Large intestine (tissue), 3 donors: ENCODE measurements around the gene COLQ. TPM values are rescaled to one million over a fixed set of nuclear protein-coding genes. Genes with fewer than 3 reads are reported as not detected.
A peak's percentile ranks its signal among the peaks of the same experiment; 100 is the strongest.
"Not testable (repeated sequence)": the region's sequence is repeated elsewhere in the genome, so short reads cannot be mapped to it uniquely, and the experiment has no call there.

Experiments used
- DNase-seq, 2 donors: peaks; one replicate each; pipeline versions ENCODE4 v3.0.0 to v3.0.0-alpha.2; 2013
- H3K27ac ChIP-seq: one replicate; pipeline ENCODE4 v1.5.1; 2013; ENCODE audit warnings: low read length
- H3K27me3 ChIP-seq: 2 replicates; pipeline ENCODE4 v1.6.1; 2013; ENCODE audit warnings: low read length; ENCODE audit not compliant: control insufficient read depth, insufficient read depth
- H3K36me3 ChIP-seq: 2 replicates; pipeline ENCODE4 v1.6.1; 2013; ENCODE audit warnings: low read length; ENCODE audit not compliant: control insufficient read depth, insufficient read depth
- H3K4me1 ChIP-seq: one replicate; pipeline ENCODE4 v1.6.1; 2013; ENCODE audit warnings: low read length; ENCODE audit not compliant: control insufficient read depth, insufficient read depth
- H3K4me3 ChIP-seq: one replicate; pipeline ENCODE4 v1.5.1; 2013; ENCODE audit warnings: low read length
- H3K9me3 ChIP-seq: one replicate; pipeline ENCODE4 v1.6.1; 2013; ENCODE audit warnings: mild to moderate bottlenecking, low read depth, low read length, moderate library complexity; ENCODE audit not compliant: control insufficient read depth
- WGBS: methylation state at CpG from one replicate; pipeline ENCODE4 v1.1.5; 2013; ENCODE audit warnings: low lambda C conversion rate; ENCODE audit not compliant: insufficient coverage; 5-methylcytosine and 5-hydroxymethylcytosine counted together
- polyA plus RNA-seq: library from polyadenylated mRNA; unstranded; fragments of 120-200 nt; gene quantifications from one replicate; pipeline ENCODE4 v1.2.1, GENCODE V29; 2013

Gene COLQ
- polyA plus RNA-seq, 1 donor = 4.7 TPM

GRCh38 chr3:15429080-15429479 lies 92.4 kb downstream of the COLQ start:
- Histone ChIP-seq H3K27ac (no peak overlapping the region), H3K4me1 (no peaks in the 10 kb centered on the region), H3K4me3 (no peak overlapping the region), H3K36me3 (peaks cover 37% of the 10 kb centered on the region), H3K9me3 (no peaks in the 10 kb centered on the region), H3K27me3 (no peaks in the 10 kb centered on the region)
- no peak for DNase-seq
- WGBS = 100% methylated on average over 1 of the region's 6 CpGs

DNA sequence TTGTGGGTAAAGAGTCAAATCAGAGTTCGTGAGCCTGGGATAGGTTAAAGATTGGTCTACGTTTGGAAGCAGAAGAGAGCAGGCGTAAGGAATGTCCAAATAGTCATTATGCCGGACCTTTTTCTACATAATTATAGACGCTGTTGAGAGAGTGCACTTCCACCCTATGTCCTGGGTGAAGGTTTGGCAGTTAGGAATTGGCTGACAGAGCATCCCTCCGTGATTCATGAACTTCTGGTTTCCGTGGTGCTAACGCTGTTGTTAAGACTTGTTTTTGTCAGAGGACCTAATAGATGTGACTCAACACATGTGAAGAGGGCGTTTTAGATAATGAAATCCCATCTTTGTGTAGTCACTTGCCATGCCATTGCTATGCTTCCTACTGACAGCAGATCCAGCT lies 93.0 kb downstream of the COLQ start:
- H3K36me3 ChIP-seq = peaks cover 39% of the 10 kb centered on the region
- H3K9me3 ChIP-seq = no peaks in the 10 kb centered on the region
- peak in 1 of 2 donors; percentile 5 for DNase-seq
- H3K27me3 ChIP-seq = no peaks in the 10 kb centered on the region
- no peaks in the 10 kb centered on the region for H3K4me1 ChIP-seq
- H3K27ac ChIP-seq = no peak overlapping the region
- peak overlapping the region; percentile 92 for H3K4me3 ChIP-seq
- 18% methylated on average over 3 of the region's 9 CpGs for WGBS

DNA sequence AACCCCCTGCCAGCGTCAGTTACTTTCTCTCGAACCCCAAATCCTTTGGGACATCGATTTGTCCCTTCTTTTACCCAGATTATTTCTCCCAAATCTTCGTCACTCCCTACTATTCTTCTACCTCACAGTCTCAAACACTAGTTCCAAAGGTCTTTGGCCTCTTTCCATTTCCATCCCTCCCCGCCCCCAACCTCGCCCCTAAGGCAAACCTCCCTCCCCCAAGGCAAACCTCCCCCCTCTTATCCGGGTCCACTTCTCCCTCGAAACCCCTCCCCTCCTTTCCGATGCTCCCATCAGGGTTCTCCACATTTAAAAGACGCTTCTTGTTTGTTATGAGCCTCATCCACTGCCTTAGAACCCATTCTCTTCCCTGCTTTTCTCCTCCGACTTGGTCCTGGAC lies 93.5 kb downstream of the COLQ start:
- WGBS = 0% methylated on average over 5 of the region's 11 CpGs
- H3K36me3 ChIP-seq = peaks cover 38% of the 10 kb centered on the region
- H3K27ac ChIP-seq = peak overlapping the region; percentile 62
- peak; percentile 14 to 50 for DNase-seq
- no peaks in the 10 kb centered on the region for H3K9me3 ChIP-seq
- no peaks in the 10 kb centered on the region for H3K4me1 ChIP-seq
- H3K27me3 ChIP-seq = no peaks in the 10 kb centered on the region
- peak overlapping the region; percentile 92 for H3K4me3 ChIP-seq

DNA sequence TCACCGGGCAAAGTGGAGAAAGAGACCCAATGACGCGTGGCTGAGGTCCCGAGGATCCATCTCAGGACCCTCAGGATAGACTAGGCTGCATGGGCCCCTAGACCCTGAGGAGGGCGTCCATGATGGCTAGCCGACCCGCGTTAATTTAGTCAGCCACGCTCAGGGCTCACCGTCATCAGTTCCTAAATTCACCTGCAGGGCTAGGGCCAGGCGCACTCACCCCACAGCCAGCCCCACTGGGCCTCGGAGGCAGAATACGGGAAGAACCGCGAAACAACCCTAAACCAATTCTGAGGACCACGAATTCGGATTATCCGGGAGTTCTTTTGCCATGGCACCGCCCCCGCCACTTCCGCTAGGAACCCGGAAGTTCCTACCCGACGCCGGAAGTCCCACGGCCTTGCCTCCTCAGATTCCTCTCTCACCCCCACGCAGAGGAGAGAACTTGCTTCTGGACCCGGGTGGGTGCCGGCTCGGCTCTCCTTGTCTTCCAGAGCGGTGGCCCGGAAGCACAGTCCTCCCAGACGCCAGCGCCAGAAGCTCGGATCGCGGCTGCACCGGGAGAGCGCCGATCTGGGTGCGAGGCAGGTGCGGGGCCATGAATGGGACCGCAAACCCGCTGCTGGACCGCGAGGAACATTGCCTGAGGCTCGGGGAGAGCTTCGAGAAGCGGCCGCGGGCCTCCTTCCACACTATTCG lies 94.2 kb downstream of the COLQ start, which contains the start of the genes EAF1 and METTL6:
Gene EAF1, plus strand, starts transcription at position 417 of the 699 bp plus-strand sequence. Its CDS starts 182 bp downstream, at position 599.
Gene METTL6, minus strand, starts transcription at position 363 of the 699 bp plus-strand sequence. CDS start 1,033 bp downstream, outside the sequence.
- DNase-seq = peak; percentile 50 to 82
- Histone ChIP-seq H3K4me1 (no peaks in the 10 kb centered on the region), H3K27ac (peak within 1 kb of the TSS; percentile 62), H3K9me3 (no peaks in the 10 kb centered on the region), H3K4me3 (peak within 1 kb of the TSS; percentile 92), H3K27me3 (no peaks in the 10 kb centered on the region), H3K36me3 (peaks cover 37% of the 10 kb centered on the region)
- no CpG with 5 or more reads among the region's 52 CpGs for WGBS

- Histone ChIP-seq H3K4me1 (no peaks in the 10 kb centered on the region), H3K4me3 (peak overlapping the region; percentile 92), H3K27me3 (no peaks in the 10 kb centered on the region), H3K36me3 (peaks cover 39% of the 10 kb centered on the region), H3K27ac (no peak overlapping the region), H3K9me3 (no peaks in the 10 kb centered on the region)
- WGBS = 48% methylated on average over 6 of the region's 16 CpGs
- DNase-seq = no peak
Measured at GRCh38 chr3:15426579-15427118, 94.9 kb downstream of the COLQ start.

DNA sequence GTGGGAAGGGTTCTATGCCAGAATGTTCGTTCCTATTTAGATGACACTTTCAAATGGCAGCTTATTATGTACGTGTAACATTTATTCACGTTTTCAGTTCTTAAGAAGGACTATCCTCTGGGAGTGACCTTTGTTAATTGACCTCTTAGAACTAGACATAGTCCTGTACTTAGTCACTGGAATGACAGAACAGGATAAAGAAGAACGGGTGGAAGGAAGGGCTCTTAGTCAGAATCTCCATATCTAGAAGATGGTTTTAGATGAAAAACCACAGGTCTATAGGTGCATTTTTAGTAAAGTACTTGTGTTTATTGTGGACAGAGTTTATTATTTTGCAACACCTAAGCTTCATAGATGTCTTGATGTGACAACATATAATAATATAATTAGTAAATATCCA lies 100.6 kb downstream of the COLQ start:
- DNase-seq = no peak
- whole genome bisulfite sequencing = 100% methylated on average over 2 of the region's 4 CpGs
- peaks cover 49% of the 10 kb centered on the region for H3K36me3 ChIP-seq

GRCh38 chr3:15410966-15411365 lies 110.5 kb downstream of the COLQ start:
- not testable (repeated sequence) for DNase-seq, H3K4me3 ChIP-seq, H3K4me1 ChIP-seq, H3K9me3 ChIP-seq, H3K27ac ChIP-seq, H3K27me3 ChIP-seq
- no CpG with 5 or more reads among the region's 7 CpGs for WGBS
- peaks cover 46% of the 10 kb centered on the region for H3K36me3 ChIP-seq

More for the DNA sequence above, 100.6 kb downstream of the COLQ start:
- H3K9me3 ChIP-seq = no peaks in the 10 kb centered on the region
- no peak overlapping the region for H3K27ac ChIP-seq
- H3K4me3 ChIP-seq = no peak overlapping the region
- no peaks in the 10 kb centered on the region for H3K27me3 ChIP-seq
- H3K4me1 ChIP-seq = no peaks in the 10 kb centered on the region

- H3K36me3 ChIP-seq = peaks cover 37% of the 10 kb centered on the region
- WGBS = no CpG with 5 or more reads among the region's 2 CpGs
Measured at GRCh38 chr3:15409774-15410173, 111.7 kb downstream of the COLQ start.

GRCh38 chr3:15409239-15409638 lies 112.3 kb downstream of the COLQ start:
- no CpG with 5 or more reads among the region's 3 CpGs for WGBS
- H3K27me3 ChIP-seq = no peaks in the 10 kb centered on the region
- DNase-seq = no peak
- no peak overlapping the region for H3K27ac ChIP-seq
- peaks cover 31% of the 10 kb centered on the region for H3K36me3 ChIP-seq
- H3K4me1 ChIP-seq = no peaks in the 10 kb centered on the region
- no peak overlapping the region for H3K4me3 ChIP-seq
- no peaks in the 10 kb centered on the region for H3K9me3 ChIP-seq

More at GRCh38 chr3:15409774-15410173, 111.7 kb downstream of the COLQ start:
- DNase-seq = no peak
- H3K9me3 ChIP-seq = no peaks in the 10 kb centered on the region
- H3K27ac ChIP-seq = no peak overlapping the region
- no peak overlapping the region for H3K4me3 ChIP-seq
- H3K4me1 ChIP-seq = no peaks in the 10 kb centered on the region
- no peaks in the 10 kb centered on the region for H3K27me3 ChIP-seq

GRCh38 chr3:15405448-15406050 lies 116.0 kb downstream of the COLQ start:
- H3K9me3 ChIP-seq = no peaks in the 10 kb centered on the region
- DNase-seq = peak in 1 of 2 donors; percentile 28
- no peak overlapping the region for H3K4me3 ChIP-seq
- H3K27me3 ChIP-seq = no peaks in the 10 kb centered on the region
- no peaks in the 10 kb centered on the region for H3K4me1 ChIP-seq
- H3K27ac ChIP-seq = no peak overlapping the region
- no CpG with 5 or more reads among the region's 3 CpGs for WGBS
- peaks cover 4% of the 10 kb centered on the region for H3K36me3 ChIP-seq
